ENCODE data around the gene NCAM1.

GRCh38 chr11:113133071-113133470 lies 171.9 kb downstream of the NCAM1 start:
- TF ChIP-seq CTCF (IDR thresholded peaks at IDR 0.05): no peak
- TF ChIP-seq POLR2A (IDR thresholded peaks at IDR 0.05): no peak

Data from thyroid gland (tissue), 4 donors.